AG09309 (cell line): ENCODE results near the gene ENTPD7.
"Not testable (repeated sequence)": the region's sequence is repeated elsewhere in the genome, so short reads cannot be mapped to it uniquely, and the experiment has no call there.

Source experiments
- DNase-seq: peaks from one replicate; pipeline ENCODE4 v3.0.0-alpha.2; 2010; ENCODE audit warnings: low read depth
- H3K4me3 ChIP-seq: 2 replicates; pipeline ENCODE4 v1.5.1; 2011; ENCODE audit warnings: mild to moderate bottlenecking, low read depth, low read length, moderate library complexity; ENCODE audit not compliant: control insufficient read depth
- TF ChIP-seq, protein P1 (sequence below): IDR thresholded peaks from 2 replicates; pipeline ENCODE4 v1.5.1; 2011; ENCODE audit warnings: mild to moderate bottlenecking, low read depth, low read length, inconsistent platforms; ENCODE audit not compliant: insufficient read depth, control insufficient read depth; ENCODE audit errors: missing control alignments

Gene ENTPD7

DNA sequence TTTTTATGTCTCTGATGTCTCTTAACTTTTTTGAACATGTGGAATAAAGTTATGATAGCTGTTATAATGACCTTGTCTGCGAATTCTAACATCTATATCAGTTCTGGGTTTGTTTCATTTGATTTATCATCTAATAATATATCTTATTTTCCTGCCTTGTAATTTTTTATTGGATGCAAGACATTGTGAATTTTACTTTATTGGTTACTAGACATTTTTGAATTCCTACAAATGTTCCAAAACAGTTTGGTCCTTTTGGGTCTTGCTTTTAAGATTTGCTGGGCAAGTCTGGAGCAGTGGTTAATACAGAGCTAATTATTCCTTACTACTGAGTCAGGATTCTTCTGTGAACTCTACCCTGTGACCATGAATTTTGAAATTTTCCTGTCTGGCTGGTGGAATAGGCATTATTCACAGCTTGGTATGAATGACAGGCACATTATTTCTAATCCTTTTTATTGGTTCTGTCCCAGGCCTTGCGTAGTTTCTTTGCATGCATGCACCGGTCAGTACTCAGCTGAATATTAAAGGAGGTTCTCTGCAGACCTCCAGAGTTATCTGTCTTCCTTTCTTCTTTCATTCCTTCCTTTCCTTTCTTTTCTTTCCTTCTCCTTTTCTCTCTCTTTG is 81.7 kb downstream of the ENTPD7 start:
- DNase-seq, result no peak
- TF ChIP-seq, protein P1, sequence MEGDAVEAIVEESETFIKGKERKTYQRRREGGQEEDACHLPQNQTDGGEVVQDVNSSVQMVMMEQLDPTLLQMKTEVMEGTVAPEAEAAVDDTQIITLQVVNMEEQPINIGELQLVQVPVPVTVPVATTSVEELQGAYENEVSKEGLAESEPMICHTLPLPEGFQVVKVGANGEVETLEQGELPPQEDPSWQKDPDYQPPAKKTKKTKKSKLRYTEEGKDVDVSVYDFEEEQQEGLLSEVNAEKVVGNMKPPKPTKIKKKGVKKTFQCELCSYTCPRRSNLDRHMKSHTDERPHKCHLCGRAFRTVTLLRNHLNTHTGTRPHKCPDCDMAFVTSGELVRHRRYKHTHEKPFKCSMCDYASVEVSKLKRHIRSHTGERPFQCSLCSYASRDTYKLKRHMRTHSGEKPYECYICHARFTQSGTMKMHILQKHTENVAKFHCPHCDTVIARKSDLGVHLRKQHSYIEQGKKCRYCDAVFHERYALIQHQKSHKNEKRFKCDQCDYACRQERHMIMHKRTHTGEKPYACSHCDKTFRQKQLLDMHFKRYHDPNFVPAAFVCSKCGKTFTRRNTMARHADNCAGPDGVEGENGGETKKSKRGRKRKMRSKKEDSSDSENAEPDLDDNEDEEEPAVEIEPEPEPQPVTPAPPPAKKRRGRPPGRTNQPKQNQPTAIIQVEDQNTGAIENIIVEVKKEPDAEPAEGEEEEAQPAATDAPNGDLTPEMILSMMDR, result no peak
- H3K4me3 ChIP-seq, result no peak overlapping the region

DNA sequence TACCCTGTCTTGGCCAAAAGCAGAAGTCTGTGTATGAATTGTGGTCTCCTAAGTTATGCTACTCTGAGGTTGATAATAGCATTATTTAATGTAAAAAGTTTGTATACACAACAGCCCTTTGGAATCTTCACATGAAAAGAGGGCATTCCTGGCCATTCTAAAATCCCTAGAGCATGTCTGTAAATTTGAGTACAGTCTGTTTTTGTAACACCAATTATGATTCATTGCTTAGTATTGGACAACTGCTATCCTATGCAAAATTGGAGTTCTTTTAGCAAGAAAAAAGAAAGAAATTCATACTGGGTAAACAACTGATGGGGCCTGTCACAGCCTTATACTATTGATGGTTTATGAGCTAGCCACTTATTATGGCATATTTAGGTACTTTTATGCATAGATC is 82.9 kb downstream of the ENTPD7 start:
- TF ChIP-seq, protein P1, result no peak
- no peak overlapping the region for H3K4me3 ChIP-seq
- no peak for DNase-seq

DNA sequence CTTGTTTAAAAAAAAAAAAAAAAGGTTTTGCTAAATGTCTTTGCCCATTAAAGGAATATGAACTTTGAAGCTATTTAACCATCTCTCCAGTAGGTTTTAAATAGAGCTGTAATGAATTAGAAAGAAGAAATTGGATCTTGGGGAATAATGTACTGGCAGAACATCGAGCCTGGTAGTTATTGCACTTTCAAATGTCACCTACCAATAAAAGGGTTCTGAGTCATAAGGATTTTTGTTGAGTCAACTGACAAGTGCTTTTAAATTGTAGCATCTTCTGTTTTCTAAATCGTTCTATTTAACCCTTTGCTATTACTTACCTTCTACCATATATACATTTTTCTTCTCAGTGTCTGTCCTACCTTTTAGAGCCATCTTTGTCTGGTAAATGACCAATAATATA is 83.4 kb downstream of the ENTPD7 start:
- TF ChIP-seq, protein P1, result no peak
- no peak for DNase-seq
- no peak overlapping the region for H3K4me3 ChIP-seq

DNA sequence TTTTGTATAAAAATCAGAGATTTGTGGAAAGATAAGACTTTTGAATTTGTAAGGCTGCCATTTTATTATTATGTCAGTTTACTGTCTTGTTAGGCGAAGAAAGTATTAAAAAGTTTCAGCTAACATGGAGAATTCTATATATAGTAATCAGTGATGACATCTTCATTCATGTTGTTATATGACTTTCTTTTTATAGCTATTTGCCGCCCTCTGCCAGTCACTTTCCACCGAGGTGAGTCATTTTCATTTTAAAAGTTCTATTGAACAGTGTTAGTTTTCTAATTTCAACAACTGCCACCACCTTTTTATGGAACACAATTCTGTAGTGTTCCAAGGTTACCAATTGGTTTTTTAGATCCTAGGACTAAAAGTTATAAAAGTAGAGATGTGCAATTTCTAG is 84.5 kb downstream of the ENTPD7 start:
- no peak for DNase-seq
- TF ChIP-seq, protein P1, result no peak
- no peak overlapping the region for H3K4me3 ChIP-seq

DNA sequence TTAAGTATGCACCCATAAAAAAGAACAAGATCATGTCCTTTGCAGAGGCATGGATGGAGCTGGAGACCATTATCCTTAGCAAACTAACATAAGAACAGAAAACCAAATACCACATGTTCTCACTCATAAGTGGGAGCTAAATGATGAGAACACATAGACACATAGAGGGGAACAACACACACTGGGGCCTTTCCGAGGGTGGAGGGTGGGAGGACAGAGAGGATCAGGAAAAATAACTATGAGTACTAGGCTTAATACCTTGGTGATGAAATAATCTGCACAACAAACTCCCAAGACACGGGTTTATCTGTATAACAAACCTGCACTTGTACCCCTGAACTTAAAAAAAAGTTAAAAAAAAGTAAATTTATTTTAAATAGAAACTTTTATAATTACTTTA is 86.9 kb downstream of the ENTPD7 start:
- not testable (repeated sequence) for DNase-seq, H3K4me3 ChIP-seq

DNA sequence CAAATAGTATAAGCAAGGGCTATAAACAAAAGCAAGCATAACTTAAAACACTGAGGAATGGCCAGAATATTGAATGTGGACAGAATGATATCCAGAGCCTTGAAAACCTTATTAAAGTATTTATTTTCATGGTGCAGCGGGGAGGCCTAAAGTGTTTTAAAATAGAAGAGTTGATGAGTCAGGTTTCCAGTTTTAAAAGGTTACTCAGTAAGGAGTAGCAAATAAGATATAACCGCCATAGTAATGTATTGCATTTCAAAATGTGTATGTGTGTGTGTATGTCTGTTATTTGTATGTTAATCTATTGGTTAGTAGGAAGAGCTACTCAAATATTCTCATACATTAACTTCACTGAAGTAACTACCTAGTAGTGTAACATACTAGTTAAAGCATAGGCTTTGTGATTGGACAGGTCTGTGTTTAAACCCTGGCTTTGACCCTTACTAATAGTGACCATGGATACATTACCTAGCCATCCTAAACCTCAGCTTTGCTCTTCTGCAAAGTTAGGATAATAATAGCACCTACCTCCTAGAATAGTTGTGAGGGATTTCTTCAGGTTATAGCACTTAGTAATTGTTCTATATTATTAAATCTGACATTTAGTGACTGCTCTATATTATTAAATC is 89.6 kb downstream of the ENTPD7 start:
- DNase-seq, result no peak
- no peak overlapping the region for H3K4me3 ChIP-seq
- TF ChIP-seq, protein P1, result no peak

DNA sequence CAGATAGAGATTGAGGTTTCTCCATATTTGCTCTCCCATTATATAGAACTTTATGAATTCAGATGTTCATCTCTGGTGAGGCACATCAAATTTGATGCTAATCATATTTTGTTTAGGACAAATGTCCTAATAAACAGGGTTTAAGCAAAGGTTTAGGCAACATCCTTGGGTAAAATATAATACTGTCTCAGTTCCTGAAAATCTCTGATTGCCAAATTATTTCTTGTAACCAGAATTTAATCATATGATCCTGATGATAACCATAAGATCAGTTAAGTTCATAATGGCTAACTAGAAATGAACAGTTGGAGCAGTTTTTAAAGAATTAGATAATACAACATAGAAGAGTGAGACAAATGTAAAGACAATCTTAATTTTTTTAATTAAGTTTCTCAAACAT is 91.3 kb downstream of the ENTPD7 start:
- no peak overlapping the region for H3K4me3 ChIP-seq
- DNase-seq, result no peak
- TF ChIP-seq, protein P1, result no peak
